NCI-H187 (cell line): ENCODE results near the gene TLR8.
A peak's percentile ranks its signal among the peaks of the same experiment; 100 is the strongest.
"Not testable (repeated sequence)": the region's sequence is repeated elsewhere in the genome, so short reads cannot be mapped to it uniquely, and the experiment has no call there.

Source experiments
- DNase-seq, 2 experiments: peaks; one replicate each; lab custom pipeline; 2025; lab: John Stamatoyannopoulos, UW

Gene TLR8

GRCh38 chrX:12898073-12898472, 8.3 kb upstream of the TLR8 start:
- DNase-seq: no peak

- no peak for DNase-seq
Observed at GRCh38 chrX:12899506-12899905, 6.9 kb upstream of the TLR8 start.

- peak in 1 of 2 experiments; percentile 0 for DNase-seq
Observed at GRCh38 chrX:12901486-12901885, 4.9 kb upstream of the TLR8 start.

- DNase-seq: no peak
Observed at GRCh38 chrX:12903646-12904045, 2.8 kb upstream of the TLR8 start.

GRCh38 chrX:12910423-12911121, 4.2 kb downstream of the TLR8 start:
- no peak for DNase-seq

GRCh38 chrX:12911122-12911470, 4.7 kb downstream of the TLR8 start:
- no peak for DNase-seq

- no peak for DNase-seq
Observed at GRCh38 chrX:12912791-12913482, 6.5 kb downstream of the TLR8 start.

- no peak for DNase-seq
Observed at GRCh38 chrX:12917753-12918152, 11.3 kb downstream of the TLR8 start.

GRCh38 chrX:12919051-12919450, 12.6 kb downstream of the TLR8 start:
- no peak for DNase-seq

- no peak for DNase-seq
Observed at GRCh38 chrX:12919620-12920019, 13.2 kb downstream of the TLR8 start.

GRCh38 chrX:12920990-12921389, 14.6 kb downstream of the TLR8 start:
- no peak for DNase-seq

GRCh38 chrX:12921886-12922598, 15.6 kb downstream of the TLR8 start:
- DNase-seq: no peak

- no peak for DNase-seq
Observed at GRCh38 chrX:12922599-12922919, 16.1 kb downstream of the TLR8 start.

- no peak for DNase-seq
Observed at GRCh38 chrX:12929701-12930100, 23.3 kb downstream of the TLR8 start.

GRCh38 chrX:12930150-12930549, 23.7 kb downstream of the TLR8 start:
- DNase-seq: no peak

- DNase-seq: no peak
Observed at GRCh38 chrX:12932244-12932643, 25.8 kb downstream of the TLR8 start.

- no peak for DNase-seq
Observed at GRCh38 chrX:12934850-12935249, 28.4 kb downstream of the TLR8 start.

GRCh38 chrX:12936947-12937346, 30.5 kb downstream of the TLR8 start:
- DNase-seq: no peak

- DNase-seq: not testable (repeated sequence)
Observed at GRCh38 chrX:12940471-12940870, 34.1 kb downstream of the TLR8 start.

GRCh38 chrX:12943592-12943991, 37.2 kb downstream of the TLR8 start:
- DNase-seq: not testable (repeated sequence)

GRCh38 chrX:12944452-12944851, 38.0 kb downstream of the TLR8 start:
- not testable (repeated sequence) for DNase-seq

- no peak for DNase-seq
Observed at GRCh38 chrX:12945494-12945893, 39.1 kb downstream of the TLR8 start.

- DNase-seq: no peak
Observed at GRCh38 chrX:12946406-12946805, 40.0 kb downstream of the TLR8 start.
